ENCODE measurements around the gene TOR1A. TPM values are rescaled to one million over a fixed set of nuclear protein-coding genes. Genes with fewer than 3 reads are reported as not detected.
A peak's percentile ranks its signal among the peaks of the same experiment; 100 is the strongest.

TOR1A gene
- total and polyA plus RNA-seq, 5 donors, result 16.1 to 22.4 (median 18.8) TPM

DNA sequence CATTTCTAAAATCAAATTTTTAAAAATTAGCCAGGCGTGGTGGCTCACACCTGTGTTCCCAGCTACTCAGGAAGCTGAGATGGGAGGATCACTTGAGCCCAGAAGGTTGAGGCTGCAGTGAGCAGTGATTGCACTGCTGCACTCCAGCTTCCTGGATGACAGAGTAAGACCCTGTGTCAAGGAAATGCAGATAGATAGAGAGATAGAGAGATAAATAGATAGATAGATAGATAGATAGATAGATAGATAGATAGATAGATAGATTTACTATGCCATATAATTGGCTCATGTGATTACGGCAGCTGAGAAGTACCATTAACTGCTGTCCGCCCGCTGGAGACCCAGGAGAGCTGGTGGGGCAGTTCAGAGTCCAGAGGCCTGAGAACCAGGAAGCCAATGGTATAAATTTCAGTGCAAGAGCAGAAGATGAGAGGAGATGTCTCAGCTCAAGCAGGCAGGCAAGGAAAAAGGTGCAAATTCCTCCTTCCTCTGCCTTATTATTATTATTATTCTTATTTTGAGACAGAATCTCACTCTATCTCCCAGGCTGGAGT is 58.1 kb downstream of the TOR1A start:
- no peak for ATAC-seq

DNA sequence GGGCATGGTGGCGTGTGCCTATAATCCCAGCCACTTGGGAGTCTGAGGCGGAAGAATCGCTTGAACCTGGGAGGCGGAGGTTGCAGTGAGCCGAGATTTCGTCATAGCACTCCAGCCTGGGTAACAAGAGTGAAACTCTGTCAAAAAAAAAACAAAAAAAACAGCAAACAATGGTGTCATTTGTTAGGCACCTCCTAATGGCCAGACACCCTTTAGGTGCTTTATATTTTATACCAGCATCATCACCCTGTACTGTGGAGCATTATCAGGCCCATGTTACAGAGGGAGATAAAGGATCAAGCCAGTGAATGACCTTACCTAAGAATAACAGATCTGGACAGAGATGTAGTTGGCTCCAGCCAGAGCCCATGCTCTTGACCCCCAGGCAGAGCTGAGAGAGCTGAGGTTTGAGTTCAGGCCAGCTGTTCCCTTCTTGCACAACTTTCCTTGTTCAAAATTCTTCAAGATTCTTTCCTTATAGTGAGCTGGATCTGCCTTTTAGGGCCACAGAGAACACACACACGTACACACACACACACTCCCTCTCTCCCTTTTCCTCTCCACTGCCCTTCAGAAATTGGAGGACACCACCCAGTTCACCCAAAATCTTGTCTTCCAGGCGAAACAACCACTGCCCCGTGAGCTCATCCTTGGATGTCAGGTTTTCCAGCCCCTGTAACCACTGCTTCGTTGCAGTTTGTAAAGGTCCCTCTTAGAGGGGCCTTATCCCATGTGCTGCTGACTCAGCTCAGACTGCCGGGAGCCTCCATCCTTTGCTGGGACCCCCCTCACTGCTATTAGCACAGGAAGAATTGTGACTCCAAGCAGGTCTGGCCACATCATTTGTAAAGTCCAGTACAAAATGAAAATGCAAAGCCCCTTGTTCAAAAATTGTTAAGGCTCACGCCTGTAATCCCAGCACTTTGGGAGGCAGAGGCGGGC is 60.7 kb downstream of the TOR1A start:
- Histone ChIP-seq H3K9me3 (ENCODE audit: control insufficient read depth, low read length) (no peaks in the 10 kb centered on the region), H3K27ac (ENCODE audit: low read length) (peak overlapping the region; percentile 94), H3K27me3 (ENCODE audit: control insufficient read depth, insufficient read depth) (no peaks in the 10 kb centered on the region), H3K4me3 (ENCODE audit: low read length) (no peak overlapping the region), H3K4me1 (ENCODE audit: control insufficient read depth, insufficient read depth, low read length) (peaks cover 4% of the 10 kb centered on the region)
- intact Hi-C loops (cut with DNase I), result no loop called here
- DNase-seq (peak; percentile 59 to 78 (median 68)), ATAC-seq (peak; percentile 61 to 67)
- WGBS, result 60% methylated on average over 13 of the region's 13 CpGs

More for the DNA sequence above, 58.1 kb downstream of the TOR1A start:
- Histone ChIP-seq H3K27ac (ENCODE audit: low read length) (no peak overlapping the region), H3K4me3 (ENCODE audit: low read length) (no peak overlapping the region), H3K27me3 (ENCODE audit: control insufficient read depth, insufficient read depth) (no peaks in the 10 kb centered on the region), H3K9me3 (ENCODE audit: control insufficient read depth, low read length) (no peaks in the 10 kb centered on the region), H3K4me1 (ENCODE audit: control insufficient read depth, insufficient read depth, low read length) (peaks cover 4% of the 10 kb centered on the region)
- intact Hi-C loops (cut with DNase I), result no loop called here
- 93% methylated on average over 4 of the region's 4 CpGs for WGBS
- DNase-seq, result peak in 1 of 3 donors; percentile 2

Small RNA genes lying within 50 kb of the gene (microRNA-seq; reads per million reads assigned to microRNA genes)
- gene MIR6855, result 0 reads per million in 2 donors

Other genes with a start within 250 kb of the TOR1A start
- under 1 TPM in 1 of 4 donors, not detected in 3; 0.20 TPM for gene C9orf50, start 203.0 kb downstream of the TOR1A start, total RNA-seq
- gene C9orf50, start 203.0 kb downstream of the TOR1A start, polyA plus RNA-seq, result not detected
- gene NTMT1, start 198.0 kb downstream of the TOR1A start, total RNA-seq, result 10 to 100 TPM; 45.0 to 55.2 (median 48.6) TPM
- gene NTMT1, start 198.0 kb downstream of the TOR1A start, polyA plus RNA-seq, result 78.1 TPM
- 10 to 100 TPM in 3 of 4 donors, 1 to 10 TPM in 1; 9.1 to 10.7 (median 10.2) TPM for gene ASB6, start 182.0 kb downstream of the TOR1A start, total RNA-seq
- 9.8 TPM for gene ASB6, start 182.0 kb downstream of the TOR1A start, polyA plus RNA-seq
- gene PRRX2, start 158.5 kb downstream of the TOR1A start, total RNA-seq, result 1 to 10 TPM; 1.8 to 5.7 (median 3.7) TPM
- gene PRRX2, start 158.5 kb downstream of the TOR1A start, polyA plus RNA-seq, result 2.6 TPM
- 1 to 10 TPM; 1.9 to 9.6 (median 6.1) TPM for gene PTGES, start 71.1 kb downstream of the TOR1A start, total RNA-seq
- 3.7 TPM for gene PTGES, start 71.1 kb downstream of the TOR1A start, polyA plus RNA-seq
- gene TOR1B, start 21.0 kb downstream of the TOR1A start, total RNA-seq, result 10 to 100 TPM in 2 of 4 donors, 1 to 10 TPM in 2; 8.8 to 12.2 (median 10.6) TPM
- 10.0 TPM for gene TOR1B, start 21.0 kb downstream of the TOR1A start, polyA plus RNA-seq
- gene C9orf78, start 11.1 kb upstream of the TOR1A start, total RNA-seq, result 10 to 100 TPM; 31.9 to 40.9 (median 33.9) TPM
- 55.9 TPM for gene C9orf78, start 11.1 kb upstream of the TOR1A start, polyA plus RNA-seq
- 10 to 100 TPM; 15.3 to 18.4 (median 16.7) TPM for gene USP20, start 11.3 kb upstream of the TOR1A start, total RNA-seq
- 12.9 TPM for gene USP20, start 11.3 kb upstream of the TOR1A start, polyA plus RNA-seq
- gene FNBP1, start 219.1 kb upstream of the TOR1A start, total RNA-seq, result 10 to 100 TPM; 26.2 to 27.5 (median 26.6) TPM
- gene FNBP1, start 219.1 kb upstream of the TOR1A start, polyA plus RNA-seq, result 10.8 TPM
- gene GPR107, start 229.8 kb upstream of the TOR1A start, total RNA-seq, result 10 to 100 TPM; 23.2 to 29.5 (median 24.0) TPM
- gene GPR107, start 229.8 kb upstream of the TOR1A start, polyA plus RNA-seq, result 13.1 TPM